Chondrocyte (in vitro differentiated cells): ENCODE measurements around the gene TRDMT1. TPM values are rescaled to one million over a fixed set of nuclear protein-coding genes. Genes with fewer than 3 reads are reported as not detected.
A peak's percentile ranks its signal among the peaks of the same experiment; 100 is the strongest.

Source experiments
- DNase-seq: peaks from one replicate; pipeline ENCODE4 v3.0.0; 2021; ENCODE audit warnings: mixed read lengths, low spot score
- H3K27ac Mint-ChIP-seq: one replicate; pipeline ENCODE4 v1.8.0; 2021; ENCODE audit warnings: mild to moderate bottlenecking, moderate library complexity, mixed read lengths; ENCODE audit not compliant: unreplicated experiment
- H3K27me3 Mint-ChIP-seq: 2 replicates; pipeline ENCODE4 v1.8.0; 2021; ENCODE audit warnings: low read depth, mixed read lengths
- H3K36me3 Mint-ChIP-seq: 2 replicates; pipeline ENCODE4 v1.8.0; 2021; ENCODE audit warnings: low read depth, mixed read lengths
- H3K4me1 Mint-ChIP-seq: 2 replicates; pipeline ENCODE4 v1.8.0; 2021; ENCODE audit warnings: low read depth, mild to moderate bottlenecking, mixed read lengths
- H3K4me3 Mint-ChIP-seq: one replicate; pipeline ENCODE4 v1.8.0; 2021; ENCODE audit warnings: mild to moderate bottlenecking, moderate library complexity, mixed read lengths; ENCODE audit not compliant: unreplicated experiment
- H3K9me3 Mint-ChIP-seq: 2 replicates; pipeline ENCODE4 v1.8.0; 2021; ENCODE audit warnings: low read depth, mixed read lengths
- total RNA-seq: library from RNA; stranded (reverse); gene quantifications from 3 replicates; pipeline ENCODE4 v1.2.1, GENCODE V29; 2021
- TF ChIP-seq, protein P1 (sequence below): fragments of 200-600 bp; sonication (generic); IDR thresholded peaks from 2 replicates; pipeline ENCODE4 v1.5.0; 2021; ENCODE audit warnings: antibody characterized with exemption, mild to moderate bottlenecking, moderate library complexity

The TRDMT1 gene
- total RNA-seq, 1 donor from 2014 or later: 4.7 TPM

DNA sequence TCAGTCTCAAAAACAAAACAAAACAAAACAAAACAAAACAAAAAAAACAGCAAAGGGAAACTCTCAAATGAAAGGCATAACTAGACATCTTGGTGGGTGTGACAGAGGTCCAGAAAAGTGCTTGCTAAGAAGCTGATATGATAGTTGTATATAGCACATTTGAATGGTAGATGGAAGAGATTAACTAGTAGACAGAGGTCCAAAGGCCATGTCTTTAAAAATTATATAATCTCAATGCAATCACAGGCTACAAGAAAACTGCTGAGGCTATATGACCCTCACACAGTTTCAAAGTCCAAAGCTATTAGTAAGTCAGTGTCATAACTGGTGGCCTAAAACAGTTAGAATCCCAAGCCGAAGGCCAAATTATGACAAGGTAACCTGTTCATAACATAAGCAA, 56.2 kb downstream of the TRDMT1 start:
- Mint-ChIP-seq H3K36me3 (peaks cover 3% of the 10 kb centered on the region), H3K27ac (no peak overlapping the region), H3K4me1 (peaks cover 21% of the 10 kb centered on the region), H3K9me3 (peaks cover 4% of the 10 kb centered on the region), H3K27me3 (no peaks in the 10 kb centered on the region), H3K4me3 (no peak overlapping the region)
- DNase-seq: no peak
- TF ChIP-seq, protein P1, sequence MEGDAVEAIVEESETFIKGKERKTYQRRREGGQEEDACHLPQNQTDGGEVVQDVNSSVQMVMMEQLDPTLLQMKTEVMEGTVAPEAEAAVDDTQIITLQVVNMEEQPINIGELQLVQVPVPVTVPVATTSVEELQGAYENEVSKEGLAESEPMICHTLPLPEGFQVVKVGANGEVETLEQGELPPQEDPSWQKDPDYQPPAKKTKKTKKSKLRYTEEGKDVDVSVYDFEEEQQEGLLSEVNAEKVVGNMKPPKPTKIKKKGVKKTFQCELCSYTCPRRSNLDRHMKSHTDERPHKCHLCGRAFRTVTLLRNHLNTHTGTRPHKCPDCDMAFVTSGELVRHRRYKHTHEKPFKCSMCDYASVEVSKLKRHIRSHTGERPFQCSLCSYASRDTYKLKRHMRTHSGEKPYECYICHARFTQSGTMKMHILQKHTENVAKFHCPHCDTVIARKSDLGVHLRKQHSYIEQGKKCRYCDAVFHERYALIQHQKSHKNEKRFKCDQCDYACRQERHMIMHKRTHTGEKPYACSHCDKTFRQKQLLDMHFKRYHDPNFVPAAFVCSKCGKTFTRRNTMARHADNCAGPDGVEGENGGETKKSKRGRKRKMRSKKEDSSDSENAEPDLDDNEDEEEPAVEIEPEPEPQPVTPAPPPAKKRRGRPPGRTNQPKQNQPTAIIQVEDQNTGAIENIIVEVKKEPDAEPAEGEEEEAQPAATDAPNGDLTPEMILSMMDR: no peak

DNA sequence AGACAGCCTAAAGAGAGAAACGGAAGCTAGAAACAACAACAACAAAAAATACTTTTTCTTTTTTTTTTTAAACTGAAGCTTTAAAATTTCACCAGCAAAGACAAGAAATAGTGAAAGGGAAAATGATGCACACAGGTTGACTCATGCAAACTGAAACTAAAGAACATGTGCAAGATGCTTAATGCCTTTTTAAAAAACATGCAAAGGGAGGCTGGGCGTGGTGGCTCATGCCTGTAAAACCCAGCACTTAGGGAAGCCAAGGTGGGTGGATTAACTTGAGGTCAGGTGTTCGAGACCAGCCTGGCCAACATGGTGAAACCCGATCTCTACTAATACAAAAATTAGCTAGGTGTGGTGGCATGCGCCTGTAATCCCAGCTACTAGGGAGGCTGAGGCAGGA, 56.7 kb downstream of the TRDMT1 start:
- Mint-ChIP-seq H3K4me1 (peaks cover 21% of the 10 kb centered on the region), H3K27me3 (no peaks in the 10 kb centered on the region), H3K27ac (no peak overlapping the region), H3K9me3 (peaks cover 4% of the 10 kb centered on the region), H3K4me3 (no peak overlapping the region), H3K36me3 (peaks cover 3% of the 10 kb centered on the region)
- no peak for DNase-seq
- TF ChIP-seq, protein P1: no peak

DNA sequence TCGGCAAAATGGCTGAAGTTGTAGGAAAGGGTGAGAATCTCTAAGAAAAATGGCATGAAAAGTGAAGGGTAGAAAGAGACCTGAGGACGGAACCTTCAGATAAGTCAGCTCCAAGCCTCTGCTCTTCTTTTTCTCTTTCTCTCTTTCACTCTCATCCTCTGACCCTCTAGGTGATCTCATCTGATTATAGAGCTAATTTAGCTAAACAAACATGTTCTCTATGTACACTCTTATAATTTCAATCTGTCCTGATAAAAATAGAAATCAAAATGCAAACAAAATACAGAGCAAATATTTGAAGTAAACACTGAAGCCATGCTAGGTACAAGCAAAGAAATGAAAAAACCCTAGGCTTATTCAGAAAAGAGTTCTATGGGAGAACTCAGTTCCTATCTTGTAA, 57.4 kb downstream of the TRDMT1 start:
- H3K27ac Mint-ChIP-seq: no peak overlapping the region
- H3K9me3 Mint-ChIP-seq: peaks cover 4% of the 10 kb centered on the region
- DNase-seq: no peak
- no peaks in the 10 kb centered on the region for H3K27me3 Mint-ChIP-seq
- peaks cover 21% of the 10 kb centered on the region for H3K4me1 Mint-ChIP-seq
- no peak overlapping the region for H3K4me3 Mint-ChIP-seq
- TF ChIP-seq, protein P1: no peak
- H3K36me3 Mint-ChIP-seq: peaks cover 2% of the 10 kb centered on the region

DNA sequence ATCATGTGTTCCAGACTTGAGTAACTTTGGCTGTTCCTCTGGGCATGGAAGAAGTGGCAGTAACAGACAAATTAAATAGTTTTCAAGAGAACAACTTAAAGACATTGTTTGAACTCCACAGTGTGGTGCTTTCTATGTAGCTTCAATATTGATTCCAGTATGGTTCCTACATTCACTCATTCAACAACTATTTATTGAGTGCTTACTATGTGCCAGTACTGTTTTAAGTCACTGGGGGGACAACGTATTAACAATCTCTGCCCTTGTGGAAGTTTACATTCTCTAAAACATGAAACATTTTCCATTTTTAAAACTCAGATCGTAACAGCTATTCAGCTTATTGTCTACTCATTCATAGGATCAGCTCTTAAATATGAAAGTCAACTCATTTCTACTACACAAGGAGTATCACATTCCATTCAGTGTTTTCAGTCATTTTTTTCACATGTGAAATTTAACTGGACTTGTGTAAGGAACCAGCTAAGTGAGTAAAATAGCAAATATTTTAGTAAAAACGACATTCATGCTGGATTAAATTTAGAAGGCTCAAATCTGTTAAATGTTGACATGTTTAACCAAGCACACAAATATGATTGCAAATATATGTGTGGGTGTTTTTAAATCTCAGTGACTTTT, 58.3 kb downstream of the TRDMT1 start:
- Mint-ChIP-seq H3K36me3 (peaks cover 2% of the 10 kb centered on the region), H3K27me3 (no peaks in the 10 kb centered on the region), H3K9me3 (peaks cover 4% of the 10 kb centered on the region), H3K27ac (no peak overlapping the region), H3K4me3 (no peak overlapping the region), H3K4me1 (peaks cover 20% of the 10 kb centered on the region)
- TF ChIP-seq, protein P1: peak; percentile 9
- DNase-seq: no peak

DNA sequence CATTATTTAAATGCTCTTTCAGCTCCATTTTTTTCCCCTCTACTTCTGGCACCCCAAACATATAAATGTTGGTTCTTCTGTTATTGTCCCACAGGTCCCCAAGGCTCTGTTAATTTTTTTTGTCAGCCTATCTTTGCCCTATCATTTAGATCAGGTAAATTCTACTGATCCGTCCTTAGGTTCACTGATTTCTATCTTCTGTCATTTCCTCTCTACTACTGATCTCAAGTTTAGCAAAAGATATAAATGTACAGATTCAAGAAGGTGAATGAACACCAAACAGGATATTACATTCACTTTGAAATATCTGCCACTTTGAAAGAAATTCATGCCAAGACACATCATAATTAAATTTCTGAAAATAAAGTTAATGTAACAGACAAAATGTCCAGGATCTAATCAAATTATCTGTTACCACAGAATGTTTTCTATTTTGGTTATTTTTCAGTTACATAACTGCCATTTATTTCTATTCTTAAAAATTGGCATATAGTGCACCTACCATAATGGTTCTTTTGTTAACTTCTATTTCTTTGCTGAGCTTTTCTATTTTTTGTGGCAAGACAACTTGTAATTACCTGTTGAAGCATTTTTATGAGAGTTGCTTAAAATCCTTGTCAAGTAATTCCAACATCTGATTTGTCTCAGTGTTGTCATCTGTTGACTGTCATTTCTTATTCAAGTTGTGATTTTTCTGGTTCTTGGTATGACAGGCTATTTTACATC, 59.8 kb downstream of the TRDMT1 start:
- Mint-ChIP-seq H3K4me1 (peaks cover 15% of the 10 kb centered on the region), H3K36me3 (peaks cover 2% of the 10 kb centered on the region), H3K27ac (no peak overlapping the region), H3K9me3 (peaks cover 4% of the 10 kb centered on the region), H3K27me3 (no peaks in the 10 kb centered on the region), H3K4me3 (no peak overlapping the region)
- TF ChIP-seq, protein P1: no peak
- DNase-seq: no peak
